ENCODE results near the gene ERV3-1.

DNA sequence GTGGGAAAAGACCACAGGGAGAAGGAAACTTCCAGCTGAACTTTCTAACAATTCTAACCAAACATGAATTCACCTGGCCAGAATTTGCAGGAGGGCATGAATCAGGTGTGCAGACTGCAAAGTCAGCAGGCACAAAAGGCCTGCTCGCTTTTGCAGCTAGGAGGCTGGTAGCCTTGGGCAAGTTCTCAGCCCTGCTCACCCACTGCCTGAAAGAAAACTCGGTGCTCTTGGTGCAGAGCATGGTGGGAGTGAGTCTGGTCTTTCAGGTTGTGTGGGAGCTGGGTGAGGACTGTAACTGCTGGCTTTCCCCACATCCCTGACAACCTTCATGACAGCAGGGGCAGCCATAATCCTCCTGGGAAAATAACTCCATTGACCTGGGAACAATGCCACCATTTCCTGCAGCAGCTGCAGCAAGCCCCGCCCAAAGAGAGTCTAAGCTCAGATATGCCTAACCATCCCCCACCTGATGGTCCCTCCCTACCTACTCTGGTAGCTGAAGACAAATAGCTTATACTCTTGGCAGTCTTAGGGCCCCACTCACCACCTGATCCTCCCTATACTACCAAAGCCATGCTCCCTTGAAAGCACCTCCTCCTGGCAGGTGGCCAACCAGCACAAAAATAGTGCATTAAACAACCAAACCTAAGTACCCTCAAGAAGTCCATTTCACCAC lies 47.3 kb downstream of the ERV3-1 start:
- TF ChIP-seq, protein P1, sequence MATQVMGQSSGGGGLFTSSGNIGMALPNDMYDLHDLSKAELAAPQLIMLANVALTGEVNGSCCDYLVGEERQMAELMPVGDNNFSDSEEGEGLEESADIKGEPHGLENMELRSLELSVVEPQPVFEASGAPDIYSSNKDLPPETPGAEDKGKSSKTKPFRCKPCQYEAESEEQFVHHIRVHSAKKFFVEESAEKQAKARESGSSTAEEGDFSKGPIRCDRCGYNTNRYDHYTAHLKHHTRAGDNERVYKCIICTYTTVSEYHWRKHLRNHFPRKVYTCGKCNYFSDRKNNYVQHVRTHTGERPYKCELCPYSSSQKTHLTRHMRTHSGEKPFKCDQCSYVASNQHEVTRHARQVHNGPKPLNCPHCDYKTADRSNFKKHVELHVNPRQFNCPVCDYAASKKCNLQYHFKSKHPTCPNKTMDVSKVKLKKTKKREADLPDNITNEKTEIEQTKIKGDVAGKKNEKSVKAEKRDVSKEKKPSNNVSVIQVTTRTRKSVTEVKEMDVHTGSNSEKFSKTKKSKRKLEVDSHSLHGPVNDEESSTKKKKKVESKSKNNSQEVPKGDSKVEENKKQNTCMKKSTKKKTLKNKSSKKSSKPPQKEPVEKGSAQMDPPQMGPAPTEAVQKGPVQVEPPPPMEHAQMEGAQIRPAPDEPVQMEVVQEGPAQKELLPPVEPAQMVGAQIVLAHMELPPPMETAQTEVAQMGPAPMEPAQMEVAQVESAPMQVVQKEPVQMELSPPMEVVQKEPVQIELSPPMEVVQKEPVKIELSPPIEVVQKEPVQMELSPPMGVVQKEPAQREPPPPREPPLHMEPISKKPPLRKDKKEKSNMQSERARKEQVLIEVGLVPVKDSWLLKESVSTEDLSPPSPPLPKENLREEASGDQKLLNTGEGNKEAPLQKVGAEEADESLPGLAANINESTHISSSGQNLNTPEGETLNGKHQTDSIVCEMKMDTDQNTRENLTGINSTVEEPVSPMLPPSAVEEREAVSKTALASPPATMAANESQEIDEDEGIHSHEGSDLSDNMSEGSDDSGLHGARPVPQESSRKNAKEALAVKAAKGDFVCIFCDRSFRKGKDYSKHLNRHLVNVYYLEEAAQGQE (IDR thresholded peaks at IDR 0.05; ENCODE audit: insufficient read depth in 1 of 2, low read depth in 2 of 2, low read length in 2 of 2) = no peak
- no peak for TF ChIP-seq TAF1 (IDR thresholded peaks at IDR 0.05; ENCODE audit: borderline replicate concordance, insufficient read depth, low read length)
- no peak for TF ChIP-seq POLR2AphosphoS5 (IDR thresholded peaks at IDR 0.05; ENCODE audit: low read depth, low read length)
- no peak for TF ChIP-seq FOXP2 (optimal IDR thresholded peaks at IDR 0.05; ENCODE audit: borderline replicate concordance, extremely low read depth, extremely low read length, insufficient read depth)
